ENCODE results near the gene ZSWIM5.
"Not testable (repeated sequence)": the region's sequence is repeated elsewhere in the genome, so short reads cannot be mapped to it uniquely, and the experiment has no call there.

The ZSWIM5 gene

GRCh38 chr1:45200906-45201500 lies 5.4 kb downstream of the ZSWIM5 start:
- DNase-seq, result no peak

- no peak for DNase-seq
Observed at GRCh38 chr1:45200435-45200834, 6.0 kb downstream of the ZSWIM5 start.

GRCh38 chr1:45198185-45198584 lies 8.2 kb downstream of the ZSWIM5 start:
- DNase-seq, result no peak

GRCh38 chr1:45196863-45197262 lies 9.5 kb downstream of the ZSWIM5 start:
- DNase-seq, result no peak

GRCh38 chr1:45191418-45191783 lies 15.0 kb downstream of the ZSWIM5 start:
- DNase-seq, result no peak

GRCh38 chr1:45187725-45188124 lies 18.7 kb downstream of the ZSWIM5 start:
- DNase-seq, result no peak

- DNase-seq, result not testable (repeated sequence)
Observed at GRCh38 chr1:45179918-45180519, 26.4 kb downstream of the ZSWIM5 start.

- DNase-seq, result no peak
Observed at GRCh38 chr1:45177452-45177851, 29.0 kb downstream of the ZSWIM5 start.

GRCh38 chr1:45172764-45173163 lies 33.6 kb downstream of the ZSWIM5 start:
- DNase-seq, result no peak

- DNase-seq, result no peak
Observed at GRCh38 chr1:45172005-45172404, 34.4 kb downstream of the ZSWIM5 start.

- no peak for DNase-seq
Observed at GRCh38 chr1:45171575-45171974, 34.8 kb downstream of the ZSWIM5 start.

- no peak for DNase-seq
Observed at GRCh38 chr1:45170151-45170742, 36.2 kb downstream of the ZSWIM5 start.

GRCh38 chr1:45167947-45168346 lies 38.5 kb downstream of the ZSWIM5 start:
- DNase-seq, result not testable (repeated sequence)

GRCh38 chr1:45164307-45164706 lies 42.1 kb downstream of the ZSWIM5 start:
- DNase-seq, result not testable (repeated sequence)

- not testable (repeated sequence) for DNase-seq
Observed at GRCh38 chr1:45163111-45163510, 43.3 kb downstream of the ZSWIM5 start.

- peak; percentile 17 for DNase-seq
Observed at GRCh38 chr1:45162041-45163035, 44.1 kb downstream of the ZSWIM5 start.

- no peak for DNase-seq
Observed at GRCh38 chr1:45155957-45156356, 50.4 kb downstream of the ZSWIM5 start.

GRCh38 chr1:45155423-45155822 lies 51.0 kb downstream of the ZSWIM5 start:
- DNase-seq, result no peak

GRCh38 chr1:45152126-45152525 lies 54.3 kb downstream of the ZSWIM5 start:
- DNase-seq, result no peak

- no peak for DNase-seq
Observed at GRCh38 chr1:45148209-45148825, 58.1 kb downstream of the ZSWIM5 start.

- DNase-seq, result no peak
Observed at GRCh38 chr1:45146833-45147232, 59.6 kb downstream of the ZSWIM5 start.

GRCh38 chr1:45141247-45142003 lies 65.0 kb downstream of the ZSWIM5 start:
- DNase-seq, result no peak

Data from CD4-positive, alpha-beta T cell treated with Interleukin-17A for 1 hour (primary cell).